NCI-H1436 treated with DMSO at 0.1 percent for 48 hours (cell line): Measurements from ENCODE around the gene GFI1B.
"Not testable (repeated sequence)": the region's sequence is repeated elsewhere in the genome, so short reads cannot be mapped to it uniquely, and the experiment has no call there.

ENCODE experiments used
- DNase-seq: peaks from one replicate; lab custom pipeline; 2025; lab: John Stamatoyannopoulos, UW

Gene GFI1B

GRCh38 chr9:133014696-133015095 lies 36.2 kb downstream of the GFI1B start:
- no peak for DNase-seq

GRCh38 chr9:133023117-133023890 lies 44.8 kb downstream of the GFI1B start:
- no peak for DNase-seq

GRCh38 chr9:133026426-133026825 lies 47.9 kb downstream of the GFI1B start:
- no peak for DNase-seq

DNA sequence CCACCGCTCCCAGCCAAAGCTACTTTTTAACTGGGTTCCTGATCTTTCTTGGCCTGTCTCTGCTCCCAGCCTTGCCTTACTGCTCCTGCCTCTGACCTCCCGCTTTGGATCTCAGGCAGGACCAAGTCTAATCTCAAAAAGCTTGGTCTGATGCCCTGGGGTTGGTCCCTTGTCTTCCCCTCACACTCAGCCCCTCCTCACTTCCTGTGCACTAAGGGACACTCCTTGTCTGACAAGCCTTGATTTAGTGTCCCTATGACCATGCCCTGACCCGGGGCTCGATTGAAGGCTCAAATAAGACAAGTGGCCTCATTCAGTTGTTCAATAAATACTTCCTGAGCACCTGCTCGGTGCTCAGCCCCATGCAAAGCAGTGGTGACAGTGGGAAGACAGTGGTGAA lies 48.6 kb downstream of the GFI1B start:
- DNase-seq: no peak

- DNase-seq: no peak
Observed at GRCh38 chr9:133028221-133028620, 49.7 kb downstream of the GFI1B start.

DNA sequence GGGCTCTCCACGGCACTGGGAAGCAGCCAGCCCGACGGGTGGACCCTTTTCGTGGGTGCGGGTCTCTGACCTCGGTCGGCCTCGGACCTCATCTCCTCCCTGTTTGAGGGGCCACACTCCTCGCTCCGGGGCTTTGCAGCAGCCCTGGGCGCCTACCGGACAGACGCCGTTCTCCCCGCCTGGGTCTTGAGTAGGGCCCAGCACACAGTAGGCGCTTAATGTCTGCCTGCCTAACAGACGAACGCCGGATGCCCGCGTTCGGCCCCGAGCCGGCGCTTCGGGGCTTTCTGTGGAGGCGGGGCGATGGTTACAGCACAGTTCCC lies 51.5 kb downstream of the GFI1B start:
- DNase-seq: no peak

- DNase-seq: peak; percentile 98
Observed at GRCh38 chr9:133030317-133031129, 52.0 kb downstream of the GFI1B start, which contains the start of gene GTF3C5. Gene GTF3C5, plus strand, starts transcription at chr9:133030997. Its CDS starts 15 bp downstream, at chr9:133031012.

DNA sequence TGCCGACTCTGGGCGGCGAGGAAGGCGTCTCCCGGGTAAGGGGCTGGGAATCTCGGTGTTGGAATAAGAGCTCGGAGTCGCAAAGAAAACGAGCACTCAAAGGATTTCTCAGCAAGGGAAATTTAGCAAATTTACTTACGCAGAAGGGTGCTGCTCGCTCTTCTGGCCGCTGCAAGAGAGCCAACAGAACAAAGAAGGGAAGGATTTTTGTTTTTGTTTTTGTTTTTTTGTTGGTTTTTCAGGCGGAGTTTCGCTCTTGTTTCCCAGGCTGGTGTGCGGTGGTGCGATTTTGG lies 52.6 kb downstream of the GFI1B start:
- DNase-seq: no peak

- DNase-seq: no peak
Observed at GRCh38 chr9:133031496-133031911, 53.0 kb downstream of the GFI1B start.

DNA sequence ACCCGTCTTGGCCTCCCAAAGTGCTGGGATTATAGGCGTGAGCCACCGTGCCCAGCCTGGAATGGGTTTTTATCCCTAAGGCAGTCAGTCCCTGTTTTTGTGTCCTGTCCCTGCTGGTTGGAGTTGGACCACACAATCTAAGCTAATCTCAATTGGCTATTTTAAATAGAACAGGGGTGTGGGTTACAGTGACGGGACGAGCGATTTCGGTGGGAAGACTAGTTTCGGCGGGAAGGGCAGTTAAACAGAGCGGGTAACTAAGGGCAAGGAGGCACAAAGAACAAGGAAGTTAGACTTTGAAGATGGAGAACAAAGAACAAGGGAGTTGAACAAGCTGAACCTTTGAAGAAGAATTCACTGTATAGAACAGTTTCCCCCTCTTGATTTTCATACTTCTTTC lies 53.7 kb downstream of the GFI1B start:
- no peak for DNase-seq

DNA sequence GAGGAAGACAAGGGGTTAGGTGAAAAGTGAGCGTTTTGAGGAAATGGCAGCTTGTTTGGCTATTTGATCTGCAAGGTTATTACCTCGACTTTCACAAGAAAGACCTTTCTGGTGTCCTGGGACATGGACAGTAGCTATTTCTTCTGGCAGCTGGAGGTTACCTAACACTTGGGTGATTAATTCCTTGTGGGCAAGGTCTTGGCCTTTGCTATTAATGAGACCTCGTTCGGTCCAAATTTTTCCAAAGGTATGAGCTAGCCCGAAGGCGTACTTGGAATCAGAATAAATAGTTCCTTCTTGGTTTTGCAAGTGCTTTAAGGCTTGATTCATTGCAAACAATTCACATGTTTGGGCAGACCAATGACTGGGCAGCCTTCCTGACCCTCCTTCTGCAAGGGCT lies 57.2 kb downstream of the GFI1B start:
- DNase-seq: no peak

DNA sequence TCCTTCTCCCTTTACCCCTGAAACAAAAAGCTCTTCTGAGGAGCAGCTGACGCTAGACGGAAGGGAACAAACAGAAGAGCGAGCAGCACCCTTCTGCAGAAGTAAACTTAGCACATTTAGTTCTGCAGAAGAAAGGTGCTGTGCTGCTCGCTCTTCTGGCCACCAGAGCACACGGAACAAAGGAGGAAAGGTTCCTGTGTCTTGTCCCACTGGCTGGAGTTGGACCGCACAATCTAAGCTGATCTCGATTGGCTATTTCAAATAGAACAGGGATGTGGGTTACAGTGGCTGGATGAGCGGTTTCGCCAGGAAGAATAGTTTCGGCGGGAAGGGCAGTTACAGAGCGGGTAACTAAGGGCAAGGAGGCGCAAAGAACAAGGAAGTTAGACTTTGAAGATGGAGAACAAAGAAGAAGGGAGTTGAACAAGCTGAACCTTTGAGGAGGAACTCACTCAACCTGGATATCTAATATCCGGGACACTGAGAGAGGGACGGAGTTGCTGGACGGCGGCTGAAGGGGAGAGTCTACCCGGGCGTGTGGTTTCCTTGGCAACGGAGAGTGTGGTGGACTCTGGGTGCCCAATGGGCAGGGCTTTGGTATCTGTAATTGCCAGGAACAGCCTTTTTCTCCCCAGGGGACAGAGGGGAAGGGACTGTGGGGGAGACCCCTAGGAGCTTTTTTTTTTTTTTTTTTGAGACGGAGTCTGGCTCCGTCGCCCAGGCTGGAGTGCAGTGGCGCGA lies 59.5 kb downstream of the GFI1B start:
- no peak for DNase-seq

- DNase-seq: not testable (repeated sequence)
Observed at GRCh38 chr9:133040892-133041479, 62.5 kb downstream of the GFI1B start.
